K562 (cell line): ENCODE data around the gene LMNTD2. TPM values are rescaled to one million over a fixed set of nuclear protein-coding genes. Genes with fewer than 3 reads are reported as not detected.
A peak's percentile ranks its signal among the peaks of the same experiment; 100 is the strongest.

Experiments
- ATAC-seq: fragments of 200-7000 bp; cut with Tn5 transposase; 3 replicates; pipeline ENCODE4 v1.9.1; 2020; ENCODE audit warnings: moderate library complexity
- BruUV-seq: library from RNA; stranded (reverse); fragments of 400-500 nt; replicated peaks from 2 replicates; lab custom pipeline; 2021; lab: Mats Ljungman, UMichigan
- CTCF ChIA-PET: fragments of 300-600 bp; formaldehyde crosslinking; extraction: SDS; loops from one replicate; lab custom pipeline; 2021; ENCODE audit warnings: low intra/inter-chr PET ratio; lab: Yijun Ruan, JAX
- POLR2A ChIA-PET: fragments of 300-600, 350-650 bp; sonication (Branson Sonifier 250); formaldehyde crosslinking; extraction: SDS; loops from one replicate; lab custom pipeline; 2021; ENCODE audit warnings: antibody characterized with exemption, inconsistent platforms; lab: Yijun Ruan, JAX
- DNase-seq, 4 experiments: peaks; one replicate each; pipeline versions ENCODE4 v3.0.0 to v3.0.0-alpha.2; 2011 to 2018; ENCODE audit warnings: low spot score in 3 of 4, mixed read lengths in 3 of 4; ENCODE audit errors: extremely low read depth in 1 of 4
- FAIRE-seq: peaks from 2 replicates; lab custom pipeline; 2011; peaks lifted over from hg19 to GRCh38; lab: Jason Lieb, UNC
- H2AFZ ChIP-seq: 2 replicates; pipeline ENCODE4 v1.6.0; 2011; ENCODE audit warnings: low read depth, low read length, control low read depth, inconsistent platforms
- H3K27ac ChIP-seq: fragments of 200-600 bp; 3 replicates; pipeline ENCODE4 v1.8.0; 2011; ENCODE audit warnings: low read depth, mild to moderate bottlenecking, control low read depth, inconsistent platforms, low read length, moderate library complexity, mixed read lengths; ENCODE audit errors: extremely low read depth
- H3K27me3 ChIP-seq, 2 experiments: fragments of 300-600 bp in 1 of 2; 2 replicates in 1 of 2; 3 replicates in 1 of 2; pipeline versions ENCODE4 v1.6.0 to v1.8.0; 2011; ENCODE audit warnings: inconsistent platforms in 2 of 2, low read length in 2 of 2, mild to moderate bottlenecking in 1 of 2, mixed read lengths in 1 of 2, moderate library complexity in 1 of 2; ENCODE audit not compliant: control insufficient read depth in 2 of 2, insufficient read depth in 2 of 2
- H3K36me3 ChIP-seq: fragments of 300-600 bp; 3 replicates; pipeline ENCODE4 v1.8.0; 2011; ENCODE audit warnings: mild to moderate bottlenecking, low read length, inconsistent platforms; ENCODE audit not compliant: control insufficient read depth, insufficient read depth
- H3K4me1 ChIP-seq, 2 experiments: fragments of 200-600 bp in 1 of 2; replicated peaks in 1 of 2; 2 replicates in 1 of 2; 3 replicates in 1 of 2; pipeline versions ENCODE4 v1.5.1 to v1.8.0; 2011; ENCODE audit warnings: inconsistent platforms in 2 of 2, low read length in 2 of 2, mild to moderate bottlenecking in 1 of 2, mixed read lengths in 1 of 2, moderate library complexity in 1 of 2; ENCODE audit not compliant: control insufficient read depth in 2 of 2, insufficient read depth in 2 of 2
- H3K4me2 ChIP-seq: 2 replicates; pipeline ENCODE4 v1.6.1; 2011; ENCODE audit warnings: low read length, control low read depth, inconsistent platforms, mixed read lengths; ENCODE audit not compliant: insufficient read depth
- H3K4me3 ChIP-seq: fragments of 200-600 bp; sonication (generic), shearing (Covaris generic); 2 replicates; pipeline ENCODE4 v1.5.1; 2016; ENCODE audit warnings: control low read depth, inconsistent platforms
- H3K79me2 ChIP-seq: fragments of 200-600 bp; 3 replicates; pipeline ENCODE4 v1.8.0; 2011; ENCODE audit warnings: low read length, inconsistent platforms; ENCODE audit not compliant: control insufficient read depth, insufficient read depth
- H3K9ac ChIP-seq, 2 experiments: 2 replicates each; pipeline versions ENCODE4 v1.6.0 to v1.6.1; 2011; ENCODE audit warnings: low read depth in 2 of 2, low read length in 2 of 2, control low read depth in 1 of 2, inconsistent platforms in 1 of 2, mild to moderate bottlenecking in 1 of 2, mixed read lengths in 1 of 2; ENCODE audit not compliant: insufficient read depth in 1 of 2
- H3K9me1 ChIP-seq: one replicate; pipeline ENCODE4 v1.6.0; 2011; ENCODE audit warnings: inconsistent platforms, mild to moderate bottlenecking, low read length, moderate library complexity; ENCODE audit not compliant: control insufficient read depth, insufficient read depth
- H3K9me3 ChIP-seq: replicated peaks from 2 replicates; pipeline ENCODE4 v1.5.1; 2011; ENCODE audit warnings: low read depth, low read length, inconsistent platforms; ENCODE audit not compliant: control insufficient read depth, insufficient read depth
- H4K20me1 ChIP-seq: replicated peaks from 2 replicates; pipeline ENCODE4 v1.6.1; 2011; ENCODE audit warnings: low read length, inconsistent platforms, mixed read lengths; ENCODE audit not compliant: control insufficient read depth, insufficient read depth
- CHD1 ChIP-seq: fragments of 200-600 bp; sonication (generic); IDR thresholded peaks from one replicate; pipeline ENCODE4 v1.6.1; 2012; ENCODE audit warnings: mild to moderate bottlenecking, moderate library complexity, low read length, inconsistent platforms
- E2F6 ChIP-seq, 2 experiments: IDR thresholded peaks; 2 replicates each; pipeline ENCODE4 v1.6.1; 2011; ENCODE audit warnings: borderline replicate concordance in 1 of 2, control low read depth in 1 of 2, low read depth in 1 of 2, low read length in 1 of 2, mild to moderate bottlenecking in 1 of 2, mixed read lengths in 1 of 2, moderate library complexity in 1 of 2; ENCODE audit not compliant: insufficient read depth in 1 of 2, insufficient read length in 1 of 2, poor library complexity in 1 of 2, severe bottlenecking in 1 of 2; ENCODE audit errors: extremely low read depth in 1 of 2
- ILK ChIP-seq: fragments of 450-650 bp; IDR thresholded peaks from 2 replicates; pipeline ENCODE4 v1.6.1; 2016; ENCODE audit warnings: missing genetic modification characterization, low read depth, mild to moderate bottlenecking, missing compliant biosample characterization, moderate library complexity, borderline replicate concordance
- PBX2 ChIP-seq, 2 experiments: IDR thresholded peaks in 1 of 2; conservative IDR thresholded peaks in 1 of 2; 2 replicates each; pipeline ENCODE4 v1.6.1; 2016; ENCODE audit warnings: low read depth in 2 of 2, mild to moderate bottlenecking in 1 of 2, missing compliant biosample characterization in 1 of 2, missing genetic modification characterization in 1 of 2, moderate library complexity in 1 of 2
- PTRF ChIP-seq: fragments of 450-650 bp; IDR thresholded peaks from 2 replicates; pipeline ENCODE4 v1.6.1; 2016; ENCODE audit warnings: mild to moderate bottlenecking, missing genetic modification characterization, missing compliant biosample characterization
- SPI1 ChIP-seq: IDR thresholded peaks from 2 replicates; pipeline ENCODE4 v1.6.1; 2011; ENCODE audit warnings: low read depth, low read length, control low read depth, borderline replicate concordance
- ZNF121 ChIP-seq: sonication (generic); formaldehyde crosslinking; conservative IDR thresholded peaks from 2 replicates; pipeline ENCODE4 v1.8.0; 2022; ENCODE audit warnings: missing genetic modification reagents
- whole genome bisulfite sequencing: fragments of 100-300 bp; shearing (Covaris generic); methylation state at CpG from one replicate; pipeline ENCODE4 v1.1.6; 2016; ENCODE audit warnings: low coverage, mixed read lengths; ENCODE audit not compliant: insufficient coverage; ENCODE audit errors: missing lambda C conversion rate; 5-methylcytosine and 5-hydroxymethylcytosine counted together
- in situ Hi-C: fragments of 300-500 bp; cut with MboI; formaldehyde crosslinking; loops from 4 replicates; pipeline ENCODE4 v1.15.0; 2018; ENCODE audit warnings: inconsistent platforms, mixed read lengths
- intact Hi-C: fragments of 100-400 bp; cut with micrococcal nuclease; formaldehyde crosslinking; loops from 2 replicates; pipeline ENCODE4 v1.14.2; 2022
- polyA plus RNA-seq, 8 experiments: library from polyadenylated mRNA; depleted of rRNA in 4 of 8; stranded (reverse) in 5 of 8; unstranded in 3 of 8; fragments of >200 nt; fragmentation: Nextera tagmentation in 2 of 8; fragmentation: Illumina TruSeq in 1 of 8; extraction: Ambion mirVana in 2 of 8; extraction: Trizol in 1 of 8; gene quantifications; 2 replicates each; pipeline versions ENCODE4 v1.2.1 to v1.2.3, GENCODE V29; 2011 to 2014; ENCODE audit warnings: inconsistent platforms in 1 of 8, missing spikeins in 1 of 8
- total RNA-seq, 7 experiments: library from RNA; depleted of rRNA in 6 of 7; stranded (reverse); fragments of >200 nt in 6 of 7; fragmentation: Illumina TruSeq in 2 of 7; extraction: Trizol in 2 of 7; gene quantifications; 2 replicates each; pipeline versions ENCODE4 v1.2.1 to v1.2.3, GENCODE V29; 2011 to 2021; ENCODE audit warnings: low replicate concordance in 1 of 7
- TF ChIP-seq, protein P1 (sequence below), 3 experiments: IDR thresholded peaks in 2 of 3; conservative IDR thresholded peaks in 1 of 3; 2 replicates each; pipeline ENCODE4 v1.5.1; 2011 to 2012; ENCODE audit warnings: low read length in 3 of 3, mild to moderate bottlenecking in 3 of 3, control low read depth in 2 of 3, improper control_type of control experiment in 1 of 3, inconsistent platforms in 1 of 3, low read depth in 1 of 3, mixed read lengths in 1 of 3, moderate library complexity in 1 of 3; ENCODE audit not compliant: insufficient read depth in 2 of 3
- TF ChIP-seq, protein P2 (sequence below): fragments of 150-350 bp; conservative IDR thresholded peaks from 2 replicates; pipeline ENCODE4 v1.6.1; 2014; ENCODE audit warnings: low read length

Gene LMNTD2
- total and polyA plus RNA-seq, 9 of the 15 experiments (the other 6 are each of a cell fraction or from before 2014, with no cell fraction given): 0.48 to 4.2 (median 1.5) TPM; not detected in 3

GRCh38 chr11:561148-562003 is 838 bp upstream of the LMNTD2 start:
- Histone ChIP-seq H3K9ac (peak overlapping the region; percentile 56 to 93), H3K4me2 (peak overlapping the region; percentile 77), H3K27me3 (no peaks in the 10 kb centered on the region), H3K9me1 (peaks cover 2% of the 10 kb centered on the region), H3K79me2 (peaks cover 28% of the 10 kb centered on the region), H3K36me3 (peaks cover 26% of the 10 kb centered on the region; the same call in 2 of the 3 replicates), H3K4me3 (peak overlapping the region; percentile 95), H4K20me1 (0 out of 2 replicates have a peak, but pooled peaks cover 5% of the 10 kb centered on the region), H3K27ac (peak overlapping the region; percentile 61; the same call in 2 of the 3 replicates), H3K9me3 (no peaks in the 10 kb centered on the region), H2AFZ (peak overlapping the region; percentile 81; the same call in 1 of the 2 replicates), H3K4me1 (peaks cover 22 to 84% of the 10 kb centered on the region in 2 experiments)
- intact Hi-C loops (loop anchor here (10.0 kb wide), 1 partner anchor 233 kb away; the partner anchor contains the start of genes CEND1 and SLC25A22), in situ Hi-C loops (no loop called here)
- no peak for FAIRE-seq
- WGBS: 10% methylated on average over 35 of the region's 67 CpGs
- POLR2A ChIA-PET: interaction anchor here (0.6 kb wide), 1 partner anchor 88 kb away, joined by 3 read pairs; no protein-coding TSS in a partner anchor
- peak; percentile 17 for ATAC-seq
- BruUV-seq: no TSS peak
- DNase-seq: peak in 3 of 4 experiments; percentile 37 to 51 (median 47)
- CTCF ChIA-PET: no interaction called here
- TF ChIP-seq PBX2 (CRISPR knock-in tag; IDR thresholded peaks at IDR 0.05; ENCODE audit: low read depth): no peak
- TF ChIP-seq PBX2 (tag; conservative IDR thresholded peaks at IDR 0.05; ENCODE audit: low read depth): no peak
- TF ChIP-seq E2F6 (IDR thresholded peaks at IDR 0.05; ENCODE audit: borderline replicate concordance in 1 of 2, extremely low read depth in 1 of 2, insufficient read depth in 1 of 2, insufficient read length in 1 of 2, low read depth in 1 of 2, low read length in 1 of 2, poor library complexity in 1 of 2, severe bottlenecking in 1 of 2): peak in 1 of 2 experiments; percentile 36
- peak; percentile 34 for TF ChIP-seq CHD1
- TF ChIP-seq ILK (tag): no peak
- no peak for TF ChIP-seq ZNF121 (CRISPR knock-in tag)
- no peak for TF ChIP-seq SPI1
- no peak for TF ChIP-seq PTRF (tag)
- TF ChIP-seq, protein P1, sequence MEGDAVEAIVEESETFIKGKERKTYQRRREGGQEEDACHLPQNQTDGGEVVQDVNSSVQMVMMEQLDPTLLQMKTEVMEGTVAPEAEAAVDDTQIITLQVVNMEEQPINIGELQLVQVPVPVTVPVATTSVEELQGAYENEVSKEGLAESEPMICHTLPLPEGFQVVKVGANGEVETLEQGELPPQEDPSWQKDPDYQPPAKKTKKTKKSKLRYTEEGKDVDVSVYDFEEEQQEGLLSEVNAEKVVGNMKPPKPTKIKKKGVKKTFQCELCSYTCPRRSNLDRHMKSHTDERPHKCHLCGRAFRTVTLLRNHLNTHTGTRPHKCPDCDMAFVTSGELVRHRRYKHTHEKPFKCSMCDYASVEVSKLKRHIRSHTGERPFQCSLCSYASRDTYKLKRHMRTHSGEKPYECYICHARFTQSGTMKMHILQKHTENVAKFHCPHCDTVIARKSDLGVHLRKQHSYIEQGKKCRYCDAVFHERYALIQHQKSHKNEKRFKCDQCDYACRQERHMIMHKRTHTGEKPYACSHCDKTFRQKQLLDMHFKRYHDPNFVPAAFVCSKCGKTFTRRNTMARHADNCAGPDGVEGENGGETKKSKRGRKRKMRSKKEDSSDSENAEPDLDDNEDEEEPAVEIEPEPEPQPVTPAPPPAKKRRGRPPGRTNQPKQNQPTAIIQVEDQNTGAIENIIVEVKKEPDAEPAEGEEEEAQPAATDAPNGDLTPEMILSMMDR (IDR thresholded peaks at IDR 0.05 in 2 of 3, conservative IDR thresholded peaks at IDR 0.05 in 1 of 3; ENCODE audit: insufficient read depth in 2 of 3, low read depth in 1 of 3, low read length in 3 of 3): no peak
- TF ChIP-seq, protein P2, sequence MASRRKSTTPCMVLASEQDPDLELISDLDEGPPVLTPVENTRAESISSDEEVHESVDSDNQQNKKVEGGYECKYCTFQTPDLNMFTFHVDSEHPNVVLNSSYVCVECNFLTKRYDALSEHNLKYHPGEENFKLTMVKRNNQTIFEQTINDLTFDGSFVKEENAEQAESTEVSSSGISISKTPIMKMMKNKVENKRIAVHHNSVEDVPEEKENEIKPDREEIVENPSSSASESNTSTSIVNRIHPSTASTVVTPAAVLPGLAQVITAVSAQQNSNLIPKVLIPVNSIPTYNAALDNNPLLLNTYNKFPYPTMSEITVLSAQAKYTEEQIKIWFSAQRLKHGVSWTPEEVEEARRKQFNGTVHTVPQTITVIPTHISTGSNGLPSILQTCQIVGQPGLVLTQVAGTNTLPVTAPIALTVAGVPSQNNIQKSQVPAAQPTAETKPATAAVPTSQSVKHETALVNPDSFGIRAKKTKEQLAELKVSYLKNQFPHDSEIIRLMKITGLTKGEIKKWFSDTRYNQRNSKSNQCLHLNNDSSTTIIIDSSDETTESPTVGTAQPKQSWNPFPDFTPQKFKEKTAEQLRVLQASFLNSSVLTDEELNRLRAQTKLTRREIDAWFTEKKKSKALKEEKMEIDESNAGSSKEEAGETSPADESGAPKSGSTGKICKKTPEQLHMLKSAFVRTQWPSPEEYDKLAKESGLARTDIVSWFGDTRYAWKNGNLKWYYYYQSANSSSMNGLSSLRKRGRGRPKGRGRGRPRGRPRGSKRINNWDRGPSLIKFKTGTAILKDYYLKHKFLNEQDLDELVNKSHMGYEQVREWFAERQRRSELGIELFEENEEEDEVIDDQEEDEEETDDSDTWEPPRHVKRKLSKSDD: no peak
